Measurements from ENCODE around the gene IMPDH2. TPM values are rescaled to one million over a fixed set of nuclear protein-coding genes. Genes with fewer than 3 reads are reported as not detected.

IMPDH2 gene
- total and polyA plus RNA-seq, 2 experiments from 2014 or later, result 198 to 314 TPM

GRCh38 chr3:49021213-49021812 is 7.9 kb downstream of the IMPDH2 start:
- Mint-ChIP-seq H3K36me3 (ENCODE audit: low read depth) (peaks cover 49% of the 10 kb centered on the region), H3K4me1 (peaks cover 24% of the 10 kb centered on the region), H3K27me3 (ENCODE audit: insufficient read depth, low read depth, poor library complexity) (peaks cover 27% of the 10 kb centered on the region), H3K4me3 (peak overlapping the region; percentile 93), H3K27ac (peak overlapping the region; percentile 95), H3K9me3 (no peaks in the 10 kb centered on the region; the same call in 1 of the 3 replicates)
- ATAC-seq, result peak; percentile 46
- DNase-seq (ENCODE audit: low spot score), result peak; percentile 100
- Histone ChIP-seq H3K4me1 (ENCODE audit: insufficient read depth) (peaks cover 27% of the 10 kb centered on the region; the same call in 1 of the 2 replicates), H3K4me2 (peak overlapping the region; percentile 99), H3K36me3 (ENCODE audit: insufficient read depth) (peaks cover 18% of the 10 kb centered on the region), H4K20me1 (replicated peaks; ENCODE audit: insufficient read depth) (peaks cover 14% of the 10 kb centered on the region), H3K27ac (ENCODE audit: low read depth) (peak overlapping the region; percentile 97), H3K4me3 (peak overlapping the region; percentile 97), H3K27me3 (ENCODE audit: insufficient read depth) (no peaks in the 10 kb centered on the region), H3F3A (replicated peaks; ENCODE audit: low read depth) (peaks cover 47% of the 10 kb centered on the region), H3K79me2 (replicated peaks; ENCODE audit: insufficient read depth) (peaks cover 18% of the 10 kb centered on the region), H3K9me2 (ENCODE audit: insufficient read depth) (no peaks in the 10 kb centered on the region), H2AFZ (0 out of 2 replicates have a peak overlapping the region, but pooled peaks have one; percentile 73)
- no peak for TF ChIP-seq NANOG (IDR thresholded peaks at IDR 0.05; ENCODE audit: borderline replicate concordance)
- peak; percentile 85 for TF ChIP-seq CREB1 (CRISPR knock-in tag; IDR thresholded peaks at IDR 0.05; ENCODE audit: low read depth)
- TF ChIP-seq POLR2AphosphoS5 (IDR thresholded peaks at IDR 0.05; ENCODE audit: low read depth), result peak; percentile 100
- TF ChIP-seq, protein P1, sequence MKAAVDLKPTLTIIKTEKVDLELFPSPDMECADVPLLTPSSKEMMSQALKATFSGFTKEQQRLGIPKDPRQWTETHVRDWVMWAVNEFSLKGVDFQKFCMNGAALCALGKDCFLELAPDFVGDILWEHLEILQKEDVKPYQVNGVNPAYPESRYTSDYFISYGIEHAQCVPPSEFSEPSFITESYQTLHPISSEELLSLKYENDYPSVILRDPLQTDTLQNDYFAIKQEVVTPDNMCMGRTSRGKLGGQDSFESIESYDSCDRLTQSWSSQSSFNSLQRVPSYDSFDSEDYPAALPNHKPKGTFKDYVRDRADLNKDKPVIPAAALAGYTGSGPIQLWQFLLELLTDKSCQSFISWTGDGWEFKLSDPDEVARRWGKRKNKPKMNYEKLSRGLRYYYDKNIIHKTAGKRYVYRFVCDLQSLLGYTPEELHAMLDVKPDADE (IDR thresholded peaks at IDR 0.05), result peak; percentile 79

- H3K36me3 Mint-ChIP-seq (ENCODE audit: low read depth), result peaks cover 49% of the 10 kb centered on the region
- H3K27me3 Mint-ChIP-seq (ENCODE audit: insufficient read depth, low read depth, poor library complexity), result peaks cover 30% of the 10 kb centered on the region
- Histone ChIP-seq H3K4me2 (peak overlapping the region; percentile 99), H3F3A (replicated peaks; ENCODE audit: low read depth) (peaks cover 49% of the 10 kb centered on the region), H4K20me1 (replicated peaks; ENCODE audit: insufficient read depth) (peaks cover 14% of the 10 kb centered on the region), H3K4me1 (ENCODE audit: insufficient read depth) (peaks cover 27% of the 10 kb centered on the region; the same call in 1 of the 2 replicates), H3K27ac (ENCODE audit: low read depth) (peak overlapping the region; percentile 92), H3K27me3 (ENCODE audit: insufficient read depth) (no peaks in the 10 kb centered on the region), H3K79me2 (replicated peaks; ENCODE audit: insufficient read depth) (peaks cover 18% of the 10 kb centered on the region), H2AFZ (peak overlapping the region; percentile 60; the same call in 1 of the 2 replicates), H3K4me3 (peak overlapping the region; percentile 97), H3K9me2 (ENCODE audit: insufficient read depth) (no peaks in the 10 kb centered on the region), H3K36me3 (ENCODE audit: insufficient read depth) (peaks cover 19% of the 10 kb centered on the region)
- TF ChIP-seq, protein P2, sequence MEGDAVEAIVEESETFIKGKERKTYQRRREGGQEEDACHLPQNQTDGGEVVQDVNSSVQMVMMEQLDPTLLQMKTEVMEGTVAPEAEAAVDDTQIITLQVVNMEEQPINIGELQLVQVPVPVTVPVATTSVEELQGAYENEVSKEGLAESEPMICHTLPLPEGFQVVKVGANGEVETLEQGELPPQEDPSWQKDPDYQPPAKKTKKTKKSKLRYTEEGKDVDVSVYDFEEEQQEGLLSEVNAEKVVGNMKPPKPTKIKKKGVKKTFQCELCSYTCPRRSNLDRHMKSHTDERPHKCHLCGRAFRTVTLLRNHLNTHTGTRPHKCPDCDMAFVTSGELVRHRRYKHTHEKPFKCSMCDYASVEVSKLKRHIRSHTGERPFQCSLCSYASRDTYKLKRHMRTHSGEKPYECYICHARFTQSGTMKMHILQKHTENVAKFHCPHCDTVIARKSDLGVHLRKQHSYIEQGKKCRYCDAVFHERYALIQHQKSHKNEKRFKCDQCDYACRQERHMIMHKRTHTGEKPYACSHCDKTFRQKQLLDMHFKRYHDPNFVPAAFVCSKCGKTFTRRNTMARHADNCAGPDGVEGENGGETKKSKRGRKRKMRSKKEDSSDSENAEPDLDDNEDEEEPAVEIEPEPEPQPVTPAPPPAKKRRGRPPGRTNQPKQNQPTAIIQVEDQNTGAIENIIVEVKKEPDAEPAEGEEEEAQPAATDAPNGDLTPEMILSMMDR (conservative IDR thresholded peaks at IDR 0.05; ENCODE audit: low read depth in 2 of 2), result 0 out of 4 replicates have a peak, but pooled peaks of 1 of the 2 experiments have one; percentile 1
- peak; percentile 20; the same call in 1 of the 2 replicates for TF ChIP-seq POLR2AphosphoS5 (IDR thresholded peaks at IDR 0.05; ENCODE audit: low read depth)
- TF ChIP-seq EZH2 (IDR thresholded peaks at IDR 0.05; ENCODE audit: low read depth, unreplicated experiment), result no peak
- H3K9me3 Mint-ChIP-seq, result no peaks in the 10 kb centered on the region; the same call in 1 of the 3 replicates
- H3K27ac Mint-ChIP-seq, result peak overlapping the region; percentile 81; the same call in 1 of the 2 replicates
- ATAC-seq (peak; percentile 1; the same call in 2 of the 3 replicates), DNase-seq (ENCODE audit: low spot score) (peak; percentile 66)
- peaks cover 24% of the 10 kb centered on the region for H3K4me1 Mint-ChIP-seq
- H3K4me3 Mint-ChIP-seq, result peak overlapping the region; percentile 93
Observed at GRCh38 chr3:49020330-49021212, 8.6 kb downstream of the IMPDH2 start.
